Kidney (tissue), 14 donors: Measurements from ENCODE around the gene TRIM52. TPM values are rescaled to one million over a fixed set of nuclear protein-coding genes. Genes with fewer than 3 reads are reported as not detected.

Experiments used
- DNase-seq, 5 donors: peaks; one replicate each; pipeline ENCODE4 v3.0.0-alpha.2; 2013 to 2020
- FAIRE-seq: peaks from 2 replicates; lab custom pipeline; 2012; peaks lifted over from hg19 to GRCh38; lab: Jason Lieb, UNC
- H3K27ac ChIP-seq, 2 donors: one replicate each; pipeline ENCODE4 v1.7.0; 2013; ENCODE audit warnings: low read depth in 2 of 2, low read length in 2 of 2, inconsistent platforms in 1 of 2
- H3K27me3 ChIP-seq: one replicate; pipeline ENCODE4 v1.7.1; 2013; ENCODE audit warnings: low read length, inconsistent platforms; ENCODE audit not compliant: control insufficient read depth, insufficient read depth
- H3K36me3 ChIP-seq, 3 donors: one replicate each; pipeline versions ENCODE4 v1.7.0 to v1.7.1; 2013; ENCODE audit warnings: low read length in 3 of 3, control low read depth in 1 of 3, inconsistent platforms in 1 of 3; ENCODE audit not compliant: insufficient read depth in 3 of 3, control insufficient read depth in 2 of 3
- H3K4me1 ChIP-seq, 3 donors: one replicate each; pipeline versions ENCODE4 v1.7.0 to v1.7.1; 2013; ENCODE audit warnings: low read length in 3 of 3, inconsistent platforms in 1 of 3, low read depth in 1 of 3; ENCODE audit not compliant: control insufficient read depth in 2 of 3, insufficient read depth in 2 of 3
- H3K4me3 ChIP-seq, 3 donors: one replicate each; pipeline versions ENCODE4 v1.7.0 to v1.8.1; 2013; ENCODE audit warnings: low read length in 3 of 3, control low read depth in 1 of 3, inconsistent platforms in 1 of 3
- H3K9ac ChIP-seq, 3 donors: one replicate each; pipeline versions ENCODE4 v1.7.0 to v1.7.1; 2013; ENCODE audit warnings: low read length in 3 of 3, control low read depth in 1 of 3, inconsistent platforms in 1 of 3
- H3K9me3 ChIP-seq, 3 donors: one replicate each; pipeline versions ENCODE4 v1.7.0 to v1.7.1; 2013; ENCODE audit warnings: low read length in 3 of 3, control low read depth in 1 of 3, inconsistent platforms in 1 of 3; ENCODE audit not compliant: control insufficient read depth in 2 of 3, insufficient read depth in 1 of 3
- intact Hi-C: fragments of 100-400 bp; cut with DNase I; formaldehyde crosslinking; loops from one replicate; pipeline ENCODE4 v1.11.1; 2022
- microRNA-seq: library from miRNA; unstranded; fragments of <30 nt; microRNA quantifications from one replicate; pipeline ENCODE4 v1.2.0, GENCODE V29; 2020
- polyA plus RNA-seq: library from polyadenylated mRNA; stranded (reverse); fragments of 350-450 nt; fragmentation: Illumina TruSeq; extraction: RNeasy Lipid Tissue Mini Kit (QIAGEN cat#74804); gene quantifications from one replicate; pipeline ENCODE4 v1.2.3, GENCODE V29; 2014; ENCODE audit warnings: low read depth, low replicate concordance; ENCODE audit not compliant: insufficient read depth
- total RNA-seq: library from RNA; stranded (reverse); fragmentation: NEBNext Ultra II Directional; extraction: Animal tissue kit (Norgen Biotek cat#: 25700); gene quantifications from one replicate; pipeline ENCODE4 v1.2.1, GENCODE V29; 2021
- TF ChIP-seq, protein P1 (sequence below): IDR thresholded peaks from 3 replicates; pipeline ENCODE4 v1.5.1; 2012; ENCODE audit warnings: mild to moderate bottlenecking, moderate library complexity, borderline replicate concordance; ENCODE audit not compliant: insufficient read depth; ENCODE audit errors: extremely low read depth
- donor health status: control.
- donor health status: control.
- donor health status: control.
- donor health status: control.
- donor health status: control.
- donor health status: DM: yes; HTN: yes; CAD: no.
- donor health status: Normal renal cell carcinoma (clear cell type).

TRIM52 gene
- total and polyA plus RNA-seq, 2 donors from 2014 or later: 9.7 to 18.4 TPM

DNA sequence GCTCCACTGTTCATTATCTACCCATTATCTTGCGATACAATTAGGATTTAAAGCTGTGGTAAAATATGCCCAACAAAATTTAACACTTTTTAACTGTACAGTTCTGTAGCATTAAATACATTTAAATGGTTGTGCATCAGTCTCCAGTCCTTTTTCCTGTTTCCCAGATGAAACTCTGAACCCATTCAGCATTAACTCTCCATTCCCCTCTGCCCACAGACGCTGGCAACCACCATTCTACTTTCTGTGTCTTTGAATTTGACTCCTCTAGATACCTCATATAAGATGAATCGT is 53.0 kb downstream of the TRIM52 start:
- no peak for FAIRE-seq
- Histone ChIP-seq H3K27ac (no peak overlapping the region), H3K9me3 (no peaks in the 10 kb centered on the region), H3K9ac (no peak overlapping the region), H3K4me1 (peaks cover 0 to 13% (median 9%) of the 10 kb centered on the region in 3 donors), H3K36me3 (no peaks in the 10 kb centered on the region), H3K4me3 (peak overlapping the region in 1 of 3 donors; percentile 76), H3K27me3 (peaks cover 10% of the 10 kb centered on the region)
- intact Hi-C loops: no loop called here
- TF ChIP-seq, protein P1, sequence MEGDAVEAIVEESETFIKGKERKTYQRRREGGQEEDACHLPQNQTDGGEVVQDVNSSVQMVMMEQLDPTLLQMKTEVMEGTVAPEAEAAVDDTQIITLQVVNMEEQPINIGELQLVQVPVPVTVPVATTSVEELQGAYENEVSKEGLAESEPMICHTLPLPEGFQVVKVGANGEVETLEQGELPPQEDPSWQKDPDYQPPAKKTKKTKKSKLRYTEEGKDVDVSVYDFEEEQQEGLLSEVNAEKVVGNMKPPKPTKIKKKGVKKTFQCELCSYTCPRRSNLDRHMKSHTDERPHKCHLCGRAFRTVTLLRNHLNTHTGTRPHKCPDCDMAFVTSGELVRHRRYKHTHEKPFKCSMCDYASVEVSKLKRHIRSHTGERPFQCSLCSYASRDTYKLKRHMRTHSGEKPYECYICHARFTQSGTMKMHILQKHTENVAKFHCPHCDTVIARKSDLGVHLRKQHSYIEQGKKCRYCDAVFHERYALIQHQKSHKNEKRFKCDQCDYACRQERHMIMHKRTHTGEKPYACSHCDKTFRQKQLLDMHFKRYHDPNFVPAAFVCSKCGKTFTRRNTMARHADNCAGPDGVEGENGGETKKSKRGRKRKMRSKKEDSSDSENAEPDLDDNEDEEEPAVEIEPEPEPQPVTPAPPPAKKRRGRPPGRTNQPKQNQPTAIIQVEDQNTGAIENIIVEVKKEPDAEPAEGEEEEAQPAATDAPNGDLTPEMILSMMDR: no peak
- DNase-seq: no peak

- H3K9me3 ChIP-seq: no peaks in the 10 kb centered on the region
- FAIRE-seq (no peak), DNase-seq (peak in 4 of 5 donors; percentile 79 to 87 (median 84))
- H3K27me3 ChIP-seq: peaks cover 10% of the 10 kb centered on the region
- peak overlapping the region in 2 of 3 donors; percentile 52 for H3K9ac ChIP-seq
- peak overlapping the region; percentile 52 to 76 (median 63) for H3K4me3 ChIP-seq
- H3K36me3 ChIP-seq: no peaks in the 10 kb centered on the region
- intact Hi-C loops: no loop called here
- TF ChIP-seq, protein P1: no peak
- peak overlapping the region; percentile 49 to 70 for H3K27ac ChIP-seq
- peaks cover 0 to 13% (median 9%) of the 10 kb centered on the region in 3 donors for H3K4me1 ChIP-seq
These were observed 53.6 kb downstream of the TRIM52 start for GRCh38 chr5:181207214-181207959.

DNA sequence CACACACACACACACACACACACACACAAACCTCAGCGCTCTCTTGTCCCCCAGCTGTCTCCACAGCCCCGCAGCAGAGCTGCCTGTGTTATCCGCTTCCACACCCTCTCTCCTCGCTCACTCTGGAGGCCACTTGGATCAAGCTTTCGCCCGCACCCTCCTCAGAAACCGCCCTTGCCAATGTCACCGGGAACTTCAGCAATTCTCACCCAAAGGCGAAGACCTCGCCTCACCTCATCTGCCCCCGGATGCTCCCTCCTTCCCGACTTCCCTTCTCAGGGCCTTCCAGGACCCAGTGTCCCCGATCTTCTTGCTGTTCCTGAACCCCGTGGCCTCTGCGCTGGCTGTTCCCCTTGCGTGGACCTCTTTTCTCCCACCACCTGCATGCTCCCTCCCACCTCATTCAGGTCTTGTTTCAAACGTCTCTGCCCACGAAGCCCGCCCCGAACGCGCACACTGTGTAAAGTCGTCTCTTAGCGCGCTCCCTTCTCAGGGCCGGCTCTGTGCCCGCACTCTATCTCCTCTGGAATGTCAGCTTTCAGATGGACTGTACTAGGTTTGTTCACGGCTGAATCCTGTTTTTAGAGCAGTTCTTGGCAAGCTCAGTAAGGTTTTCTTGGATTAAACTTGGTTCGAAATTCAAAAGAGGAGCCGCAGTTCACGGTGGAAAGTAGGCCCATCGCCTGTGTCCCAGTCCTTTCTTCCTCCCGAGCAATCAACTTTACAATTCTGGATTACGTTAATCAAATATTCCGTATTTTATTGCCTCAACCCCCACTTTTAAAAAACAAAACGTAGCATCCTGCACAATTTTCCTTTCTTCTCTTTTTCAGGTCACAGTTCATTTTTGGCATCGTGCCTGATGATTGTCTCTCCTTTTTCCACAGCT is 54.9 kb downstream of the TRIM52 start:
- Histone ChIP-seq H3K4me1 (peaks cover 0 to 13% (median 9%) of the 10 kb centered on the region in 3 donors), H3K36me3 (no peaks in the 10 kb centered on the region), H3K27me3 (peaks cover 10% of the 10 kb centered on the region), H3K27ac (peak overlapping the region in 1 of 2 donors; percentile 49), H3K9ac (peak overlapping the region in 2 of 3 donors; percentile 1 to 46), H3K9me3 (no peaks in the 10 kb centered on the region), H3K4me3 (peak overlapping the region; percentile 21 to 63 (median 31))
- no peak for FAIRE-seq
- DNase-seq: peak in 3 of 5 donors; percentile 37 to 71 (median 61)
- intact Hi-C loops: no loop called here
- TF ChIP-seq, protein P1: no peak

Small RNAs within 50 kb of the gene (microRNA-seq; reads per million reads assigned to microRNA genes)
- gene MIR4638: not detected

Other genes starting within 250 kb of the TRIM52 start
- 11.9 TPM for gene BTNL9, start 220.9 kb downstream of the TRIM52 start, total RNA-seq
- gene BTNL9, start 220.9 kb downstream of the TRIM52 start, polyA plus RNA-seq: 8.6 TPM
- gene OR2V1, start 130.0 kb downstream of the TRIM52 start, total RNA-seq: not detected
- not detected for gene OR2V1, start 130.0 kb downstream of the TRIM52 start, polyA plus RNA-seq
- gene OR2V2, start 113.6 kb downstream of the TRIM52 start, total RNA-seq: not detected
- gene OR2V2, start 113.6 kb downstream of the TRIM52 start, polyA plus RNA-seq: not detected
- gene TRIM7, start 55.9 kb downstream of the TRIM52 start, total RNA-seq: 6.3 TPM
- 5.7 TPM for gene TRIM7, start 55.9 kb downstream of the TRIM52 start, polyA plus RNA-seq
- 34.9 TPM for gene TRIM41, start 37.9 kb downstream of the TRIM52 start, total RNA-seq
- gene TRIM41, start 37.9 kb downstream of the TRIM52 start, polyA plus RNA-seq: 21.8 TPM
- gene RACK1, start 17.2 kb downstream of the TRIM52 start, total RNA-seq: 1,240 TPM
- 1,699 TPM for gene RACK1, start 17.2 kb downstream of the TRIM52 start, polyA plus RNA-seq
- not detected for gene OR4F3, start 106.1 kb upstream of the TRIM52 start, total RNA-seq
- not detected for gene OR4F3, start 106.1 kb upstream of the TRIM52 start, polyA plus RNA-seq